Osteoblast (primary cell): ENCODE results near the gene PIWIL4. TPM values are rescaled to one million over a fixed set of nuclear protein-coding genes. Genes with fewer than 3 reads are reported as not detected.
"Not testable (repeated sequence)": the region's sequence is repeated elsewhere in the genome, so short reads cannot be mapped to it uniquely, and the experiment has no call there.

ENCODE experiments used
- DNase-seq: peaks from one replicate; pipeline ENCODE4 v3.0.0; 2011; ENCODE audit warnings: low spot score, mixed read lengths; ENCODE audit not compliant: insufficient read length; ENCODE audit errors: missing footprints
- H2AFZ ChIP-seq: 2 replicates; pipeline ENCODE4 v1.6.0; 2011; ENCODE audit warnings: mild to moderate bottlenecking, low read length
- H3K27ac ChIP-seq: 2 replicates; pipeline ENCODE4 v1.5.1; 2011; ENCODE audit warnings: mild to moderate bottlenecking, low read depth, low read length, moderate library complexity
- H3K27me3 ChIP-seq: 2 replicates; pipeline ENCODE4 v1.6.0; 2012; ENCODE audit warnings: mild to moderate bottlenecking, control low read depth, inconsistent platforms, low read length, moderate library complexity; ENCODE audit not compliant: insufficient read depth
- H3K36me3 ChIP-seq: 2 replicates; pipeline ENCODE4 v1.5.1; 2011; ENCODE audit warnings: mild to moderate bottlenecking, low read length, control low read depth, moderate library complexity; ENCODE audit not compliant: insufficient read depth
- H3K4me1 ChIP-seq: 2 replicates; pipeline ENCODE4 v1.5.1; 2011; ENCODE audit warnings: mild to moderate bottlenecking, low read length, control low read depth, moderate library complexity; ENCODE audit not compliant: insufficient read depth
- H3K4me2 ChIP-seq: 2 replicates; pipeline ENCODE4 v1.6.0; 2011; ENCODE audit warnings: mild to moderate bottlenecking, low read length; ENCODE audit not compliant: insufficient read depth
- H3K4me3 ChIP-seq: fragments of 200-600 bp; sonication (generic); 3 replicates; pipeline ENCODE4 v1.5.1; 2012; ENCODE audit warnings: mild to moderate bottlenecking, low read length, inconsistent platforms; ENCODE audit not compliant: insufficient read depth
- H3K79me2 ChIP-seq: 2 replicates; pipeline ENCODE4 v1.6.0; 2012; ENCODE audit warnings: mild to moderate bottlenecking, low read length, control low read depth, inconsistent platforms; ENCODE audit not compliant: insufficient read depth
- H3K9me3 ChIP-seq: 2 replicates; pipeline ENCODE4 v1.5.1; 2011; ENCODE audit warnings: low read depth, low read length, control low read depth
- H4K20me1 ChIP-seq: 2 replicates; pipeline ENCODE4 v1.6.0; 2012; ENCODE audit warnings: mild to moderate bottlenecking, low read length, control low read depth; ENCODE audit not compliant: insufficient read depth
- CTCF ChIP-seq: IDR thresholded peaks from 2 replicates; pipeline ENCODE4 v1.5.1; 2011; ENCODE audit warnings: mild to moderate bottlenecking, low read depth, low read length, moderate library complexity; ENCODE audit errors: extremely low read depth
- total RNA-seq: library from RNA; depleted of rRNA; stranded (reverse); fragments of >200 nt; gene quantifications from 2 replicates; pipeline ENCODE4 v1.2.3, GENCODE V29; 2012

Gene PIWIL4
- total RNA-seq, 1 donor: 1.8 TPM

DNA sequence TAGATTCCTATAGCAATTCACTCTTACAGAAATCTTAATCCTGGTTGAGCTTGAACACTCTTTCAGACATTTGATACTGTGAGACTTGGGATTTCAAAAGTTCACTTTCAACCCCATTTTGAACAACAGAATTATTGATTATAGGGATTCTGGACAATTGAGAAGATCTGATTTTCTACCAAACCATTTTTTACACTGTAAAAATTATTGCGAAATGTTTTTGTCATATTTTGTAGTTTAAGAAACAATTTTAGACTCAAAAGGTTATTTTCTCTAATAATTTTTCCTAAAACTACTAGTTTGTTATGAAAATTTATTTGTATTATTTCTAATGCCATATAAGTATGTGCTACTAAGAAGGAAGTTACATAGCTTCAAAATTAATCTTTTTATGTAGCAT, 36.4 kb downstream of the PIWIL4 start:
- no peak for DNase-seq
- Histone ChIP-seq H4K20me1 (no peaks in the 10 kb centered on the region), H3K4me2 (no peak overlapping the region), H3K36me3 (no peaks in the 10 kb centered on the region), H2AFZ (no peak overlapping the region), H3K27me3 (no peaks in the 10 kb centered on the region), H3K4me1 (no peaks in the 10 kb centered on the region), H3K9me3 (no peaks in the 10 kb centered on the region), H3K4me3 (no peak overlapping the region), H3K27ac (no peak overlapping the region), H3K79me2 (no peaks in the 10 kb centered on the region)
- TF ChIP-seq CTCF: no peak

DNA sequence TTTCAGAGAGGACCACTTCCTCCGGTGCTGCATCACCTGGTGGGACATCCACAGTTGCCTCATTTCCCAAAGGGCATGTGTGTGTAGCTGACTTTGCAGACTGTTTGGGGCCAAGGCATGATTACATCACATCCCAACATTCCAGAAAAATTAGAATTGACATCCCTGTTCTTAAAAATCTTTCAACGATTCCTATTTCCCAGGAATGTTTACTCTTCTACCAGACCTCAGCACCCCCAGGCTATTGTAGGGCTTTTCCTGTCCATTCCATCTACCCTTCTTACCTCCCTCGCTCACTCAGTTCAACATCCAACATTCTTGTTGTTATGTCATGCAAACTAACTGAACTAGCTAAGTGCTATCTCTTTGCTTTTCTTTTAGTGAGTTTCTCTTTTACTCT, 37.3 kb downstream of the PIWIL4 start:
- Histone ChIP-seq H3K4me1 (no peaks in the 10 kb centered on the region), H2AFZ (no peak overlapping the region), H3K36me3 (no peaks in the 10 kb centered on the region), H3K4me2 (no peak overlapping the region), H3K27me3 (no peaks in the 10 kb centered on the region), H3K79me2 (no peaks in the 10 kb centered on the region), H3K9me3 (no peaks in the 10 kb centered on the region), H4K20me1 (no peaks in the 10 kb centered on the region), H3K4me3 (no peak overlapping the region), H3K27ac (no peak overlapping the region)
- no peak for DNase-seq
- TF ChIP-seq CTCF: no peak

- no peaks in the 10 kb centered on the region for H4K20me1 ChIP-seq
- no peak for DNase-seq
Measured at GRCh38 chr11:94613120-94613519, 46.0 kb downstream of the PIWIL4 start.

GRCh38 chr11:94623120-94623735, 56.1 kb downstream of the PIWIL4 start:
- no peaks in the 10 kb centered on the region for H4K20me1 ChIP-seq
- H3K27me3 ChIP-seq: no peaks in the 10 kb centered on the region
- H3K36me3 ChIP-seq: no peaks in the 10 kb centered on the region
- no peak overlapping the region for H3K4me3 ChIP-seq
- no peaks in the 10 kb centered on the region for H3K9me3 ChIP-seq
- no peaks in the 10 kb centered on the region for H3K4me1 ChIP-seq
- H2AFZ ChIP-seq: no peak overlapping the region
- peak; percentile 73 for DNase-seq
- peak; percentile 79 for TF ChIP-seq CTCF
- H3K27ac ChIP-seq: no peak overlapping the region
- H3K4me2 ChIP-seq: no peak overlapping the region
- no peaks in the 10 kb centered on the region for H3K79me2 ChIP-seq

More at GRCh38 chr11:94613120-94613519, 46.0 kb downstream of the PIWIL4 start:
- Histone ChIP-seq H3K9me3 (no peaks in the 10 kb centered on the region), H3K4me2 (no peak overlapping the region), H3K27me3 (no peaks in the 10 kb centered on the region), H3K36me3 (no peaks in the 10 kb centered on the region), H2AFZ (no peak overlapping the region), H3K4me3 (no peak overlapping the region), H3K27ac (no peak overlapping the region), H3K4me1 (no peaks in the 10 kb centered on the region), H3K79me2 (no peaks in the 10 kb centered on the region)
- TF ChIP-seq CTCF: no peak

DNA sequence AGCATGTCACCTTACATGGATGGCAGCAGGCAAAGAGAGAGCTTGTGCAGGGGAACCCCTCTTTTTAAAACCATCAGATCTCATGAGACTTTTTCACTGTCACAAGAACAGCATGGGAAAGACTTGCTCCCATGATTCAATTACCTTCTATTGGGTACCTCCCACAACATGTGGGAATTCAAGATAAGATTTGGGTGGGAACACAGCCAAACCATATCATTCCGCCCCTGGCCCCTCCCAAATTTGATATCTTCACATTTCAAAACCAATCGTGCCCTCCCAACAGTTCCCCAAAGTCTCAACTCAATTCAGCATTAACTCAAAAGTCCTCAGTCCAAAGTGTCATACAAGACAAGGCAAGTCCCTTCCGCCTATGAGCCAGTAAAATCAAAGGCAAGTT, 58.3 kb downstream of the PIWIL4 start:
- not testable (repeated sequence) for H3K27ac ChIP-seq, H3K36me3 ChIP-seq, H2AFZ ChIP-seq, H3K4me1 ChIP-seq, H3K4me3 ChIP-seq, H3K9me3 ChIP-seq, H3K27me3 ChIP-seq, DNase-seq, H4K20me1 ChIP-seq, H3K4me2 ChIP-seq, H3K79me2 ChIP-seq

DNA sequence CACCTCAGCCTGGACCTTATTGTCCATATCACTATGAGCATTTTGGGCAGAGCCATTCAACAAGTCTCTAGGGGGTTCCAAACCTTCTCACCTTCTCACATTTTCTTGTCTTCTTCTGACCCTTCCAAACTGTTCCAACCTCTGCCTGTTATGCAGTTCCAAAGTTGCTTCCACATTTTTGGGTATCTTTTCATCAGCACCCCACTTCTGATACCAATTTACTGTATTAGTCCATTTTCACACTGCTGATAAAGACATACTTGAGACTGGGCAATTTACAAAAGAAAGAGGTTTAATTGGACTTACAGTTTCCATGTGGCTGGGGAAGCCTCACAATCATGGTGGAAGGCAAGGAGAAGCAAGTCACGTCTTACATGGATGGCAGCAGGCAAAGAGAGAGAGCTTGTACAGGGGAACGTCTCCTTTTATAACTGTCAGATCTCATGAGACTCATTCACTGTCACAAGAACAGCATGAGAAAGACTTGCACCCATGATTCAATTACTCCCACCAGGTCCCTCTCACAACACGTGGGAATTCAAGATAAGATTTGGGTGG, 59.9 kb downstream of the PIWIL4 start:
- H3K4me2 ChIP-seq, DNase-seq, H3K4me1 ChIP-seq: not testable (repeated sequence)

More for the DNA sequence above, 59.9 kb downstream of the PIWIL4 start:
- not testable (repeated sequence) for H2AFZ ChIP-seq, H3K27me3 ChIP-seq, H3K4me3 ChIP-seq, H3K79me2 ChIP-seq, H4K20me1 ChIP-seq, H3K9me3 ChIP-seq, H3K36me3 ChIP-seq, H3K27ac ChIP-seq
